Dermis blood vessel endothelial cell (primary cell): ENCODE measurements around the gene IGFBPL1. TPM values are rescaled to one million over a fixed set of nuclear protein-coding genes. Genes with fewer than 3 reads are reported as not detected.
"Not testable (repeated sequence)": the region's sequence is repeated elsewhere in the genome, so short reads cannot be mapped to it uniquely, and the experiment has no call there.

ENCODE experiments used
- DNase-seq: peaks from one replicate; pipeline ENCODE4 v3.0.0; 2010
- total RNA-seq: library from RNA; depleted of rRNA; stranded (reverse); fragments of >200 nt; gene quantifications from 2 replicates; pipeline ENCODE4 v1.2.3, GENCODE V29; 2014

IGFBPL1 gene
- total RNA-seq, 1 donor from 2014 or later, result 0.17 TPM

DNA sequence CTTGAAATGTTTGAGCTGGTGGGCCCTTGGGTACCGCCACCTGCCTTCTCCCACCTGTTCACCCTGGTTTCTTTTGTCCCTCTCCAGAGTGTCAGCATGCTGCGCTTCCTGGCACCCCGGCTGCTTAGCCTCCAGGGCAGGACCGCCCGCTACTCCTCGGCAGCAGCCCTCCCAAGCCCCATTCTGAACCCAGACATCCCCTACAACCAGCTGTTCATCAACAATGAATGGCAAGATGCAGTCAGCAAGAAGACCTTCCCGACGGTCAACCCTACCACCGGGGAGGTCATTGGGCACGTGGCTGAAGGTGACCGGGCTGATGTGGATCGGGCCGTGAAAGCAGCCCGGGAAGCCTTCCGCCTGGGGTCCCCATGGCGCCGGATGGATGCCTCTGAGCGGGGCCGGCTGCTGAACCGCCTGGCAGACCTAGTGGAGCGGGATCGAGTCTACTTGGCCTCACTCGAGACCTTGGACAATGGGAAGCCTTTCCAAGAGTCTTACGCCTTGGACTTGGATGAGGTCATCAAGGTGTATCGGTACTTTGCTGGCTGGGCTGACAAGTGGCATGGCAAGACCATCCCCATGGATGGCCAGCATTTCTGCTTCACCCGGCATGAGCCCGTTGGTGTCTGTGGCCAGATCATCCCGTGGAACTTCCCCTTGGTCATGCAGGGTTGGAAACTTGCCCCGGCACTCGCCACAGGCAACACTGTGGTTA is 28.4 kb downstream of the IGFBPL1 start:
- DNase-seq, result no peak

DNA sequence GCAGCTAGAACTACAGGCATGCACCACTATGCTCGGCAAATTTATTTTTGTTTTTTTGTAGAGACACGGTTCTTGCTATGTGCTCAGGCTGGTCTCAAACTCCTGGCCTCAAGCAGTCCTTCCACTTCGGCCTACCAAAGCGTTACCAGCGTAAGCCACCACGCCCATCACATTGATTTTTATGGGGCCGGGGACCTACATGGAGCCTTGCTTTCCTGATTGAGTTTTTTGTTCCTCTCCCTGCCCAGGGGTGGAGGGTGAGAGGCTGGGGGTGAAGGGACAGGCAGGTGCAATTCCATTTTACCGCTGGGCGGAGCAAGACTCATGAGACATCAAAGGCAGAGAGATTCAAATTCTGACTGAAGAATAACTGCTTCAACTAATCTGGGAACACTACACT is 29.8 kb downstream of the IGFBPL1 start:
- no peak for DNase-seq

DNA sequence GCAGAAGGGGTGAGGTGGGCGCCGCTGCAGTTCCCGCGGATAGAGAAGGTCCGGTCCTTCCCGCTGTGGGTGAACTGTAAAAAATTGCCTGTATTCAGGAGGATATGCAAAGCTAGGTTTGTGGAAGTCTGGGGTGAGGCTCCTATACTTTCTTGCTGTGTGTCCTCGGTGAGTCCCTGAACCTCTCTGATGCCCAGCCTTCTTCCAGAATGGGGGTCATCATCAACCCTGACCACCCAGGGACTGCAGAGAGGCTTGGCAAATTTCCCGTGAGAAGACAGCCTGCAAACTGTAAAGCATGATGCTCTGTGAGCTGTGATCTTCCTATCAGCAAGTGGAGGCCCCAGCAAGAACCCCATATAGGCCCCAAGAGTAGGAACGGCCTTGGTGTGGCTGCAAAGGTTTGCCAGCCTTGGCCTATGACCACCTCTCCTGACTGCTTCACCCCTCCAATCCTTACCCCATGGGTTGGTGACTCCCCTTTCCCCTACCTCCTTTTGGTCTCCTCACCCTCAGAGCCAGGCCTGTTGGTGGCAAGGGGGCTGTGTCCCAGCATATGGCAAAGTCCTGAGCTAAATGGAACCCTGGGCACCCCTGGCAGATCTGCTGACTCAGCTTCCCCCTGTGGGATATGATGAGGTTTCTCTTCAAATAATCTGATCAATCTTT is 31.0 kb downstream of the IGFBPL1 start:
- DNase-seq, result no peak

DNA sequence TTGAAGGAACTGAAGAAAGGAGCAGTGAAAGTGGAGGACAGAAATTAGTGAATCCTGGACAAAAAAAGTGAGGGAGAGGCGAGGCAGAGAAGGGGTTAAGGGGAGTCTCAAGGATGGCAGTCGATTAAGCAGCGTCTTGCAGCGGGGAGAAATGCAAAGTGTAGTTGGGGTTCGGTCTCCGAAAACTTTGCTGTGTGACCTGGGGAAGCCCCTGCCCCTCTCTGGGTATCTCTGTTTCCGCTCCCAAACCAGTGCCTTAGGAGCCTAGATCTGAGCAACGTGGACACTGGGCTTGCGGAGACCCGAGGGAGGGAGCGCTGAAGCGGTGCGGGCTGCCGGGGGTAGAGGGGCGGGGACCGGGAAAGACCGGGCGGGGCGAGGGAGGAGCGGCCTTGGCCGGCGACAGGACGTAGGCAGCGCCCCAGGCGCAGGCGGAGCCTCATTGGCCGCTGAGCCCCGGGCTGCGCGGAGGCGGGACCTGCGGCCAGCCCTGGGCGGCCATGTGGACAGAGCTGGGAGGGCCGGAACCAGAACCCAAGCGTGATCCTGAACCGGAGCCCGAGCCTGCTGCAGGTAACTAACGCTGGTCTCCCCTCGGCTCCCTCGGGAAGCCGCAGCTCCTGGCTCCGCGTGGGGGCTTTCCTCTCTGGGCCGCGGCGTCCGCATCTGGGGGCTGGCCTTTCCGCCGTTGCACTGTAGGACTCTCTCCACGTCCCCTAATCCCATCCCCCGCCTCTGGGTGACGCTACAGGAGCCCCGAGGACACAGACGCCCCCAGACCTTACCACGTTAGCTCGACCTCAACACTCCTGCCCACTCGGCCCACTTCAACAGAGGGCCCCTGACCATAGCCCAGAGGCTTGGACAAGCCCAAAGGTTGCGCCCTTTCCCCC is 31.8 kb downstream of the IGFBPL1 start, which contains the start of gene ALDH1B1:
ALDH1B1 (plus strand) TSS at position 468 of the 893 bp plus-strand sequence. CDS start 3,047 bp downstream, outside the sequence.
- DNase-seq, result peak; percentile 90

DNA sequence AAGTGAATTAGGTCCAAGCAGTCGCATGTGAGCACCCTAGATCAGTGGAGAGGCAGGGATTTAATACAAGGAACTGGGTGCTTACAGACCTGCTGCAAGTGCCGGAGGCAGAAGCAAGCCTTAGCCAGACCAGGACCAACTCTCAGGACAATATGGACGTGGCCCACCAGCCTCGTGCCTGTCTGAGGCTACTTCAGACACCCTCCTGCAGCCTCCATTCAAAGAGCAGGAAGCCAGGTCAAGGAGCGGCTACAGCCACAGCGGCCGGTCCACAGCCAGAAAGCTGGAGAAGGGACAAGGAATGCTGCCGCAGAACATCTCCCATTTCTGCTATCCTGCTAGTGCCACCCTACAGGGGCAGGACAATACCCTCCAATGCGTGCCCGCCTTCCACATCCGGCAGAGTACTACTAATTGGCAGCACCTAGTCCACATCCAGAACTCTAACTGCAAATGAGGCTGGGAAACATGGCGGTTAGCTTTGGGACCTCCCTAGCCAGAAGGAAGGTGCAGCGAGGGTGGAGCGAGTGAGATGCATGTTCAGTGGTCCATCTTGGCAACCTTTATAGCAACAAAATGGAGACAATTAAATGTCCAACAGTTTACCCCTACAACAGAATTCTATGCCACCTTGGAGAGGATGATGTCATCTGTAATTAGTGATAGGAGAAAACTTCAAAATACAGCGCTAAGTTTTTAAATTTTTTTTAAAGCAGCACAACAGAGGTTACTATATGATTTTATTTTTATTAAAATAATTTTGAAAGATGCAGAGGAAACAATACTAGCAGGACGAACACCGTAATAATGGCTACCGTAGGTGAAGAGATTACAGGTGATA is 32.8 kb downstream of the IGFBPL1 start:
- DNase-seq, result no peak

DNA sequence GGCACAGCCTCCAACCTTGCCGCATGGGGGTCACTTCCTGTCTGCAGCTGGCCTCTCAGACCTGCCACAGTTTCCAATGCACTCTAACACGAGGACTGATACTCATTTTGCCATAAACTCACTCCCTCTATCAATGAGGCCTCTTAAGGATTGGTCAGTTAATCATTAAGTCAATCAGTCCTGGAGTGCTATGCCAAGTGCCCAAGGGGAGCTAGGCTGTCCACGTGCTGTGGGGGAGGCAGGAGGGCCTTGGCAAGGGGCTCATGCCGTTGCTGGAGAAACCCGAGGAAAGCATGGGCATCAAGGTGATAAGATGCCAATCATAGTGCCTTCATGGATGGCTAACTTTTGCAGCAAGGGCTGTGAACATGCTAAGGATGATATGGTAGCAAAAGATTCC is 33.4 kb downstream of the IGFBPL1 start:
- no peak for DNase-seq

DNA sequence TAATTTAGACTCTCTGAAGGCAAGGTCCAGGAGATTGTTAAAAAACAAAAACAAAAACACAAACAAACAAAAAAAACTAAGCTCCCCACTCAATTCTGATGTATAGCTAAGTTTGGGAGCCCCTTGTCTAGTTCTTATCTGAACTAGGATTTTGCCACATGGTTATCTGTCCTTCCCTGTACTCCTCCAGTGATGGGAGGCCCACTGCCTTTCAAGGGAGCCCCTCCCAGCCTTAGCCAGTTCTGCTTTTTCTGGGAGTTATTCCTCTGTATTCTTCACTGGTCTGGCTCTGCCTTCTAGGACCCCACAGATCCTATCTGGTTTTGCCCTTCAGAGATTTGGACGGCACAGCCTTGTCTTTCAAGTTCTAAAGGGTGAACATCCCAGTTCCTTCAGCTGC is 33.8 kb downstream of the IGFBPL1 start:
- DNase-seq, result no peak

DNA sequence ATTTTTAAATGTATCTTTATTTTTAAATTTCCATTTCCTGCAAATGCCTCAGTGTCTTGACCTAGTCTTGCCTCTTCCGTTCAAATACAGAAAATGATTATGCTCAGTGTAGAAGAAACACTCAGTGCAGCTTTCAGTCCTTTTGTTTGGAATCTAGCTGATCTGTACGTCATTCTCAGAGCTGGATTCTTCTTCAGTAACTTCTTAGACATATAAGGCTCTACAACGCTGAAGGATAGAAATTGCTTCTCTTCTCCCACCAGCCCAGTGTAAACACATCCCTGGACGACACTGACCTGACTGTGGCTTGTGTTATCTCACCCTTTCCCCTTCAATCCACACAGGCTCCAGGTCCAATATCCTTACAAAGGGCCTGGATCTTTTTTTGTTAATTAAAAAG is 34.9 kb downstream of the IGFBPL1 start:
- DNase-seq, result no peak

DNA sequence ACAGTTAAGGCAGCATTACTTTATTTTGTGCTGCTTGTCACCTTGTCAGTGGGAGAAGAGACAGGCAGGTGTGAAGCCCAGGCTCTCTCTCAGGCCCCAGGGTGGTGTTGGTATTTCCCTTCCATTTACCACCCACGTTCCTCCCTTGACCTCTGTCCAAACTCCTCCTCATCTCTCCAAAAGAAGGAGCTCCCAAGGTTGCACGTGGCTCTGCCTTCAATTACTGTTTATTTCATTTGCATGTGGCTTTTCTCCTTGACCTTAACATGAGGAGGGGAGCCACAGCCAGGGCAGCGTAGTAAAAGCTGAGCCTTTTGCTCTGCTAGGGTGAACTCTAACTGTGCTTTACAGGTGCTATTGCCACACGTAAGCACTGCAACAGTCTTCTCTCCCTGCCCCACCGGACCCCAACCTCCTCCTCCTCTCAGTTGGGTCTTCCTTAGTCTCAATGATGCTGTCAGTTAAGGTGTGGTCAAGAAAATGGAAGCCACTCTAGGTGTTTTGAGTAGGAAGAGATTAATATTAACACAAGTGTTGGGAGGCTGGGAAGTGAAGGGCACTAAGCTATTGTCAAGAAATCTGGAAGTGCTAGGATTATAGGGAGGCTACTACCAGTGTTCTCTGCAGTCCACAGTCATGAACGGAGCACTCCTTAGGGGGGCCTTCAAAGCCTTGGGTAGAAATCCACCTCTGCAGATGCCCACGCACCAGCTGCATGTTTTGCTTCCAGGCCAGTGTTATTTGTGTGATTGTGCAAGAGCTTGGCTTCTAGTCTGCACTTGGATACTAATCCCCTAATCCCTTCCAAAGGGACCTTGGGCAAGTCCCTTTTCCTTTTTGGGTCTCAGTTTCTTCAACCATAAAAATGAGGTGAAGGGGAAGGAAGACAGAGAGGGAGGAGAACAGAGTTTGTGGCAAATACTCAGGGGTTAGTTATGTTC is 35.7 kb downstream of the IGFBPL1 start:
- DNase-seq, result no peak

DNA sequence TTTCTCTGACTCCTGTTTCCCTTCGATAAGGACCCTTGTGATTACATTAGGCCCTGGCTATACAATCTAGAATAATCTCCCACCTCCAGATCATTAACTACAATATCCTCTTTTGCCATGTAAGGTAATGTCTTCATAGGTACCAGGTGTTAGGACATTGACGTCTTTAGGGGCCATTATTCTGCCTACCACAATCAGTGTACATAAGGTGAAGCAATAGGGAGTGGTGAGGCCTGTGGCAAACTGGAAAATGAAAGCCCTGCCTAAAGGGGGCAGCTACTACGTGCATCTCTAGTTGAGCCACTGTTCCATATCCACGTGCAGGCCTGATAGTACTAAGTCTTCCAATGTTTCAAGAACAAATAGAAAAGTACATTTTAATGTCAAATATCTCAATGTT is 36.5 kb downstream of the IGFBPL1 start:
- no peak for DNase-seq

DNA sequence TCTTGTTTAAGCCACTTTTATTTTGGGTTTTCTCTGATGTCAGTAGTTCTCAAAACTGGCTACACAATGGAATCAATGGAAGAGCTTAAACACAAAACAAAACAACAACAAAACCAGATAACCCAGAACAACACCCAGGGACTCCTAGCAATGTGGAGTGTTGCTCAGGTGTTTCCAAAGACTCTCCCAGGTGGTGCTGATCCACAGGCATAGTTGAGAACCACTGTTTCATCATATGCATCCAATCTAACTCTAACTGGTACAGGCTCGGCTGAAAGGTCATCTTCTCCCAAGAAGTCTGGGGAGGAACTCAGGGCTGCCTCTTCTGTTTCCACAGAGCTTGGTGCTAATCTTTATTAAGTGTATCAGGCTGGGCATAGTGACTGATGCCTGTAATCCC is 37.2 kb downstream of the IGFBPL1 start:
- DNase-seq, result no peak

DNA sequence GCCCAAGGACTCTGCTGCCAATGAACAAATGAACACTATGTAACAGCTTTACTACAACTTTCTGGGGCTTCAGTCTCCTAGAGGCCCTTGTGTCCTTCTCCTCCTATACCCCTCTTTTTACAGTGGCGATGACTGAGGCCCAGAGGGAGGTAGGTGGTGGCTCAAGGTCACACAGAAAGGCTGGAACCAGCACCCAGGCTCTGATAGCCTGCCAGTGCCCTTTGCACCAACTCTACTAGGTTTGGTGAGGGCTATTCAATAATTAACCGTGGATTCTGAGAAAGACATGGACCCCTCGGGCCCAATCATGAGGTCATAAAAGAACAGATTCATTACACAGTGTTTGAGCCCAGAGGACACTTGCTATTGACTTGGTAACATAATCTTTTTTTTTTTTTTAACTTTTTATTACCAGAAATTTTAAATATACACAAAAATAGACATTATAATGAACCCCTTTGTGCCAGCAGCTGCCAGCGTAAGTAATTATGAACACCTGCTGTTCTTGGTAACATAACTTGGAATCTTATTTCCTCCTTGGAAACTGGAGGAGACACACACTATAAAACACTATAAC is 37.8 kb downstream of the IGFBPL1 start:
- no peak for DNase-seq

DNA sequence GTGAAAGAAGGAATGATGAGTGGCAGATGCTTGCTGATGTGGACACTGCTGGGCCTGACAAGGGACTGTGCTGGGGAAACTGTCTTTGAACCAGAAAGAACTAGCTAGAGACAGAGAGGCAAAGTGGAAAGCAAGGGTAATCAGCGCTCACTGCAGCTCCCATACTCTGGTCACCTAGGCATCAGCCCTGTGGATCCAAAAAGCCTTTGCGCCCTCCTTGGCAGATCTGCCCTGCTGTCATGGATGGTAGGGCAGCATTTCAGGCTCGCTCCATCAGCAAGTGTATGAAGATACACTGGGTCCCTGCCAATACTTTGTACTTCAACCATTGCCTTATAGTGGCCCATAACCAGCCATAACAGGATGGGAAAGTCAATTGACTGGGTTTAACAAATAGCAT is 38.4 kb downstream of the IGFBPL1 start:
- no peak for DNase-seq

DNA sequence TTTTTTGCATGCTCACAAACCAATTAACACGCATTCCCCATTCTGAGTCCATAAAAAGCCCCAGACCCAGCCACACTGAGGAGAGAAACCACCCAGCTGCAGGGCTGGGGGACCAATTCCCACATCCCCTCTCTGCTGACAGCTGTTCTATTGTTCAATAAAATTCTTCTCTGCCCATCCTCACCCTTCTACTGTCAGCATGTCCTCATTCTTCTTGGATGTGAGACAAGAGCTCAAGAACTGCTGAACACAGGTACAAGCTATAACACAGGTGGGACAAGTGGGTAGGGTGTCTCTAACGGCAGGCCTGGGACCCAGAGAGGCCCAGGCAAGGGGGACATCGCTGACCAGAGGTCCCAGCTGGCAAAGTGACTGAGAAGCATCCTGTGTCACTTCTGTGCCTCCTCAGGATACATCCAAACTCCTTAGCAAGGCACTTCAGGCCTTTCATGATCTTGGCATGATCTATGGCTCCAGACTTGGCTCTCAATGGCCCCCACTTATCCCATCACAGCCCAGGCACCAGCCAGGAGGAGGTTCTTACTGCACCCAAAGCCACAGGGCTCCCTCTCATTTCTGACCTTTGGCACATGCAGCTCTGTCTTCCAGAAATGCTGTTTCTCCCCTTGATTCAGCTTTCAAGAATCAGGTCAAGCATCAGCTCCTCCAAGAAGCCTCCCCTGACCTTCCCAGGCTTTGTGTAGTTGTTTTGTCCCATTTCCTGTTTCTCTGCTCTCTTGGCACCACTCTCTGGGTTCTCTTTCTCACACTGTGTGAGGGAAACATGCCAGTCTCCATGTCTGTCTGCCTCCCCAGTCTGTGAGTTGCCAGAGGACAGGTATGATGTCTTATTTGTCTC is 39.0 kb downstream of the IGFBPL1 start:
- no peak for DNase-seq

DNA sequence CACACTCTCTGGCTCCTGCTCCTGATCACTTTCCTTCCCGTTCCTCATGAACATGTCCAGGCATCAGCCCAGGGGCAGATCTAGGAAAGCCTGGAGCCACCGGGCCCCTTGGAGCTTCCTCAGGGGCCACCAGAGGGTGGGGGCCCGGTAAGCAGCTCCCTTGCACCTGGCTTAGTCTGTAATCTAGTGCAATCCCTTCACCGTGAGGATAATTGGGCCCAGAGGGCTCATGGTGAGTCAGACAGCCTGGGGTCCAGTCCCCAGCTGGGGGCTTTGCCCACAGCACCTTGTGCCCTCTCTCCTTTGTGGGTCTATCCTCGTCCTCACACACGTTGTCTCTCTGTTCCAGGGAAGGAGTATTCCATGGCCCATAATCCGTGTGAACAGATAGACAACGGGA is 42.1 kb downstream of the IGFBPL1 start:
- DNase-seq, result no peak

DNA sequence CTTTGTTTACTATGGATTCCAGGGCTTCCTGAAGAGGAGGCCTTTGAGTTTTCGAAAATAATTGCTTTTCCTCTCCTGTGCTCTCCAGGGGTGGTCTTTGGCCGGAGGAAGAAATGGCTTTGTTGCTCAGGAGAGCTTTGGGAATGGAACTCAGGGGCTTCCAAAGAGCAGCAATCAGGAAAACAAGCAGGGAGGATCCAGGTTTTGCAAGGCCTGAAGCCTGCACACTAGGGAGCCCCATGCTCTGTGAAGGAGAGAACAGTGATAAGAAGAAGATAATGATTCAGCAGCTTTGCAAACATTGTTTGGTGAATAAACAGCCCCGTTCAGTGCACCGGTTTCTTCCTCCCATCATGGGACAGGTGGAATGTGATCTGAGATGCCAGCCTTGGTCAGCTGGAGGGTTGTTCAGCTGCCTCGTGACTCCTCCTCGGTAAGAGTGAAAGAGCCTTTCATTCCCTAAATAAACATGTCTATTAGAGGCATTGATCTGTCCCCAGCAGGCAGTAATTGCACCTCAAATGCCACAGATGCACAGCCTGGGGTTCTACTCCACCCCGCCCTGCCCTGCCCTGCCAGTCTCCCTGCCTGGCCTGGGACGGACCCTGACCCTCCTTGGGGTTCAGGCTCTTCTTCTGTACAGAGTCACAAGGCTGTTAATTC is 43.3 kb downstream of the IGFBPL1 start:
- no peak for DNase-seq

DNA sequence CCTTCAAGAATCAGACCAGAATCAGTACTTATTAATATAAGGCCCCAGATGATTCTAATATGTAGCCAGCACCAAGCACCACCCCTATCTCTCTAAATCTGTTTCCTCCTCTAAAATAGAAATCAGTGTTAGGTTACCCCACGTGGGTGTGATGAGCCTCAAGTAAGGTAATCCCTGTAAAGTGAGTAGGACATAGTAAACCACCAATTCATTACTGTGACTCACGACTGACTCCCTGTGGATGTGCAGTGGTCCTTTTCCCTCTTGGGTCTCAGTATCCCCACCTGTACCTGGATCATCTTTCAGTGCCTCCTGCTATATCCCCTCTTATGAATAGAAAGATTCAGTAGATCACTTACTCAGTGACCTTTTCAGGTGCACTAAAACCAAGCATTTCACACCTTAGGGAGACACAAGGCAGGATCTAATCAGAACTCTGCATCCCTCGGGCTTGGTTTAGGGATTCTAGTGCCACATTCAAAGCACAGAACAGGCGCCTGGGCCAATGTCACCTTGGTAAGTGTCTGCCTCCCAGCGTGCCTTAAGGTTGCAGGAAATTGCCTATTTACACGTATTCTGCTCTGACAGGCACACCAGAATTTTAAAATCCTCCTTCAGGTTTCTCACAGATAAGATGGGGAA is 43.9 kb downstream of the IGFBPL1 start:
- DNase-seq, result no peak

DNA sequence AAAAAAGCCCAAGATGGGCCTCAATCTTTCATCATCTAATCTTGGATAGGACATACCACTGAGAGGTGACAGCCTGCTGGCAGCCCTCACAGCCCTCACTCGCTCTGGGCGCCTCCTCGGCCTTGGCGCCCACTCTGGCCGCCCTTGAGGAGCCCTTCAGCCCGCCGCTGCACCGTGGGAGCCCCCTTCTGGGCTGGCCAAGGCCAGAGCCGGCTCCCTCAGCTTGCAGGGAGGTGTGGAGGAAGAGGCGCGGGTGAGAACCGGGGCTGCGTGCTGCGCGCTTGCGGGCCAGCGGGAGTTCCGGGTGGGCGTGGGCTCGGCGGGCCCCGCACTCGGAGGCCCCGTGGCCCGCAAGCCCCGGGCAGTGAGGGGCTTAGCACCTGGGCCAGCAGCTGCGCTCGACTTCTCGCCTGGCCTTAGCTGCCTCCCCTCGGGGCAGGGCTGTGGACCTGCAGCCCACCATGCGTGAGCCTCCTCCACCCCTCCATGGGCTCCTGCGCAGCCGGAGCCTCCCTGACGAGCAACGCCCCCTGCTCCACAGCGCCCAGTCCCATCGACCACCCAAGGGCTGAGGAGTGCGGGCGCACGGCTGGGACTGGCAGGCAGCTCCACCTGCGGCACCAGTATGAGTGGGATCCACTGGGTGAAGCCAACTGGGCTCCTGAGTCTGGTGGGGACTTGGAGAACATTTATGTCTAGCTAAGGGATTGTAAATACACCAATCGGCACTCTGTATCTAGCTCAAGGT is 46.7 kb downstream of the IGFBPL1 start:
- DNase-seq, result not testable (repeated sequence)
